Heart left ventricle (tissue), 13 donors: Measurements from ENCODE around the gene SLC13A3.

Source experiments
- CTCF ChIP-seq, 12 donors: fragments of 200-600 bp; sonication (generic) in 4 of 12; IDR thresholded peaks; one replicate each; pipeline versions ENCODE4 v1.5.0 to v1.8.0; 2018 to 2022; ENCODE audit warnings: antibody characterized with exemption in 12 of 12, mild to moderate bottlenecking in 5 of 12
- POLR2A ChIP-seq, 2 donors: fragments of 450-650 bp; IDR thresholded peaks; one replicate each; pipeline ENCODE4 v1.6.1; 2017; ENCODE audit warnings: antibody characterized with exemption in 2 of 2, mild to moderate bottlenecking in 2 of 2, moderate library complexity in 2 of 2
- donor health status: ischemic (EF 13 %, LVEDD 7.1; RV severe dilation, severe dysfunction).
- donor health status: DM: no; HTN: yes; CAD: no.
- donor health status: DM: no; HTN: no; CAD: no.
- donor health status: ischemic (EF 25% LVEDD 6.9; RV normal size, moderate dysfunction).
- donor health status: ischemic (EF 25% LVEDD 5.7; RV mildly dilated, moderate dysfunction).
- donor health status: ischemic (EF 35%, LVEDD 5.7; RV mildly dilated, moderate dysfunction).
- donor health status: nonischemic (EF 11% LVEDD 7.7; RV severe dilation, severe dysfunction).
- donor health status: DM: yes; HTN: yes; CAD: no.
- donor health status: PGD.
- donor health status: ischemic (EF 29% LVEDD 5.4; RV normal size, mild dysfunction).
- donor health status: nonischemic (EF 23%, LVEDD 6.1; RV moderate dilation, normal function).

DNA sequence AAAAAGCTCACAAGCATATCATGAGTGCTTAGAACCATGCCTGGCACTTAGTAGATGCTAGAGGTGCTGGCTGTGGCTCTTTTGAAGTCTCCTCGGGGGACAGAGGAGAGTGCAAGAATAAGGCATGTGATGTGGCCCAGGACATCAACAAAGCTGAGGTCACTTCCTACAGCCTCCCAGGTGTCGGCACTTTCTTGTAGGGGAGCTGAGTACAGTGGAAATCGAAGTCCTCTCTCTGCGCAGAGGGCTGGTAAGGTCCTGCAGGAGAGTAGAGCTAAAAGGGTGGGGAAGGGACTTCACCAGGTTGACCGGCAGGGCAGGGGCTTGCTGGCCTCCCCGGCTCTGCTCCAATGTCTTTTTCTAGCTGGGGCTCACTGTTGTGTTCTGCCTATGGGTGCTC is 11.2 kb downstream of the SLC13A3 start:
- TF ChIP-seq POLR2A (IDR thresholded peaks at IDR 0.05) (no peak), CTCF (IDR thresholded peaks at IDR 0.05) (no peak)
